ENCODE data around the gene NUP93.
"Not testable (repeated sequence)": the region's sequence is repeated elsewhere in the genome, so short reads cannot be mapped to it uniquely, and the experiment has no call there.

Gene NUP93

DNA sequence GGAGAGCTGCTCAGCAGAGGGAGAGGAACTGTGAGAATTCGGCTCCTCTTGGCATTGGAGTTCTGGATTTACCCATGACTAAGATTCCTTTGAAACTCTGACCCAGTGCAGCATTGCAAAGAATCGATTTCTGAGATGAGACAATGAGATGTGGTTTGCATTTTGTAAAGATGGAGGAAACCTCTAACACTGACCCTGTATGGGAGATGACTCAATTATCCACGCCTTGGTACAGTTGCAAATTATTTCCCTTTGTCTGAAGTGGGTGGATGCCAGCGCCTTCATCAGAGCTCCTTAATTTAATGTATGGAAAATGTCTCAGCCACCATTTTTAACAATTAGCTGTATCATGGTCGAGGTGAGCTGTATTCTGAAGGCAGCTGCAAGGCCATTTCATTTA is 53.4 kb downstream of the NUP93 start:
- Histone ChIP-seq H3K9me3 (no peaks in the 10 kb centered on the region), H3K4me3 (no peak overlapping the region), H3K36me3 (replicated peaks) (no peaks in the 10 kb centered on the region), H3K4me1 (peaks cover 23% of the 10 kb centered on the region), H3K27me3 (ENCODE audit: low read depth) (no peaks in the 10 kb centered on the region)
- DNase-seq (ENCODE audit: low spot score in 2 of 2) = peak; percentile 21 to 53
- in situ Hi-C loops (cut with MboI; ENCODE audit: low sequenced_read_pairs) = no loop called here

DNA sequence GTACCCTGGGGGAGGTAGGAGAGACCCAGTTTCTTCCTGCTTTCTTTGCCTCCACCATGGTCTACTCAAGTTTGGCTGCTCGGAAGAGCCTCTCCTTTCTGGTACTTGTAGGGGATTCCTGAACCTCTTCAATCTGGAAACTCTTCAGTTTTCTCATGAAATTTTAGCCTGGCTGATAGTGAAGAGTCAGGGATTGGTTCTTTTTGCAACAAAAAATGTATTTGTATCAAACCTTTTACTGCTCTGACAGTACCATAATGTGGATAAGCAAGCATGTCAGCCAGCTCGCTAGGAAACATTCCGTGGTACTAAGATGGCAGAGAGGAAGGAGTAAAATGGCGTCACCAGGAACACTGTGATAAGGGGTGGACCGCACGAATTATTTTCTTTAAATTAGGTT is 55.4 kb downstream of the NUP93 start:
- H3K4me1 ChIP-seq = peaks cover 17% of the 10 kb centered on the region
- in situ Hi-C loops (cut with MboI; ENCODE audit: low sequenced_read_pairs) = no loop called here
- H3K27me3 ChIP-seq (ENCODE audit: low read depth) = no peaks in the 10 kb centered on the region

DNA sequence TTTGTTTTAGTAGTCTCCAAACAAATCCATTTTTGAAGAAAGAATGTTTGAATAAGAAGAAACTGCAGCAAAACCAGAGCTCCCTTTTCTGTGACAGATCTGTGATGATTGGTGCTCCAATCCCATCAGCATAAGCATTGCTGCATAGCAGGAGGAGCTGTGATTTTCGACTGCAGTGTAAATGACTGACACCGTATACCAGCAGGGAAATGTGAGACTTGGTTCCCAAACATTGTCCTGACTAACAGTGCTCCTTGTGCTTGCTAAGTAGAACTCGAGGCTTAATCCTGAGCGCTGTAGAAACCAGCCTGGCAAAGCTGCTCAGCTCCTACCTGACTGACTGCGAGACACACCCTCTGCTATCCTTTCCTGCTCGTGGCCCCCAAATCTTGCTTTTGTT is 57.2 kb downstream of the NUP93 start:
- Histone ChIP-seq H3K4me1 (peaks cover 17% of the 10 kb centered on the region), H3K4me3 (no peak overlapping the region), H3K9me3 (no peaks in the 10 kb centered on the region), H3K36me3 (replicated peaks) (no peaks in the 10 kb centered on the region), H3K27me3 (ENCODE audit: low read depth) (no peaks in the 10 kb centered on the region)
- no peak for DNase-seq (ENCODE audit: low spot score in 2 of 2)
- in situ Hi-C loops (cut with MboI; ENCODE audit: low sequenced_read_pairs) = no loop called here

More for the DNA sequence above, 55.4 kb downstream of the NUP93 start:
- DNase-seq (ENCODE audit: low spot score in 2 of 2) = no peak
- no peaks in the 10 kb centered on the region for H3K36me3 ChIP-seq (replicated peaks)
- no peaks in the 10 kb centered on the region for H3K9me3 ChIP-seq
- no peak overlapping the region for H3K4me3 ChIP-seq

DNA sequence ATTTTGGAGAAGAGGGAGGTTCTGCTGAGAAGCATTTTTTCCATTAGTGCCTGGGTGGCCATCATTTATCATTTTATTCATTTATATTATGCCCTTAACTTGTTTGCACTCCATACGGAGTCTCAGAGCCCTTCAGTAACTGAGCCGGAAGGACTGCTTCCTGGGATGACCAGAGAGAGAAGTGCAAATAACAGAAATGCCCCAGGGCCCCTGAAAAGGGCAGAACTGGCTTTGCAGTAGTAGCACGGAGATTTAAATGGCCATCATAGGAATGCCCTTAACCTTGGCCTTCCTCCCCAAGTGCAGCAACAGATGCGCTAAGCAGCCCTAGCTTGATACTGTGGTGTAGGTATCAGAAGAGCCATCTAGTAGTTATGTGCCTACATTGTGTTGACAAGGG is 58.5 kb downstream of the NUP93 start:
- Histone ChIP-seq H3K27me3 (ENCODE audit: low read depth) (no peaks in the 10 kb centered on the region), H3K4me3 (no peak overlapping the region), H3K9me3 (no peaks in the 10 kb centered on the region), H3K4me1 (peaks cover 22% of the 10 kb centered on the region), H3K36me3 (replicated peaks) (no peaks in the 10 kb centered on the region)
- no peak for DNase-seq (ENCODE audit: low spot score in 2 of 2)
- in situ Hi-C loops (cut with MboI; ENCODE audit: low sequenced_read_pairs) = no loop called here

DNA sequence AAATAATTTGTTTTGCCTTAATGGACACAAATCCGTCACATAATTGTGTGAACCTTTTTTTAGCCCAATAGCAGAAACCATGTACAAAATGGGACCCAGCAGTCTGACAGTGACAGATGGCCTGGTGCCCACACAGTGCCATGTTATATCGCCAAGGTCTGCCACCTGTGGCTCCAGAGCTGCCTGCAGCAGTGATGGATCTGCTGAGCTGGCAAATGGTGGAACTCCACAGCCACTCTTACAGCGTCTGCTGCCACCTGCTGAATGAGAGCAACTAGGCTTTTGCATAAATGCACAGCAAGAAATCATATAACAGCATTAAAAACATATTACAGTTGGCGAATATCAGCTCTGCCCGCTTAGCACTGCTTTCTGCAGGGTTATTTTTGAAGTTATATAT is 59.4 kb downstream of the NUP93 start:
- in situ Hi-C loops (cut with MboI; ENCODE audit: low sequenced_read_pairs) = no loop called here
- no peaks in the 10 kb centered on the region for H3K27me3 ChIP-seq (ENCODE audit: low read depth)
- no peaks in the 10 kb centered on the region for H3K9me3 ChIP-seq
- H3K4me1 ChIP-seq = peaks cover 24% of the 10 kb centered on the region
- H3K4me3 ChIP-seq = no peak overlapping the region
- no peaks in the 10 kb centered on the region for H3K36me3 ChIP-seq (replicated peaks)
- peak in 1 of 2 experiments; percentile 24 for DNase-seq (ENCODE audit: low spot score in 2 of 2)

DNA sequence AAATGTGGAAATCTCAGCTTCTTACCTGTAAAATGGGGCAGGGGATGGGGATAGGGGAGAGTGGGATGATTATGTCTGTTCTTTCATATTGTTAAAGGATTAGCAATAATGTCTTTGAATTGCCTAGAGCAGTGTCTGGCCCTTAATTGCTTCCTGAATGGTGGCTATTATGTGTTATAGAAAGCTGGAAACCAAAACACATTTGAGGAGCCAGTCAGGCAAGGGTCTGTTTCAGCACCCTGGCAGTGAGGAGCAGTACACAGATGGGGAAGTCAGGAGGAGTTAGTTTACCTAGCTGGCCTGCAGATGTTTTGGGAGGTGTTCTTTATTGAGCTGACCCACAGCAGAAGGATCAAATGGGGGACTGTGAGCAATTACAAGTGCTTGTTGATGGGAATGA is 63.0 kb downstream of the NUP93 start:
- Histone ChIP-seq H3K4me1 (peaks cover 21% of the 10 kb centered on the region), H3K27me3 (ENCODE audit: low read depth) (no peaks in the 10 kb centered on the region), H3K36me3 (replicated peaks) (no peaks in the 10 kb centered on the region), H3K9me3 (no peaks in the 10 kb centered on the region), H3K4me3 (no peak overlapping the region)
- peak; percentile 71 to 93 for DNase-seq (ENCODE audit: low spot score in 2 of 2)
- in situ Hi-C loops (cut with MboI; ENCODE audit: low sequenced_read_pairs) = no loop called here

DNA sequence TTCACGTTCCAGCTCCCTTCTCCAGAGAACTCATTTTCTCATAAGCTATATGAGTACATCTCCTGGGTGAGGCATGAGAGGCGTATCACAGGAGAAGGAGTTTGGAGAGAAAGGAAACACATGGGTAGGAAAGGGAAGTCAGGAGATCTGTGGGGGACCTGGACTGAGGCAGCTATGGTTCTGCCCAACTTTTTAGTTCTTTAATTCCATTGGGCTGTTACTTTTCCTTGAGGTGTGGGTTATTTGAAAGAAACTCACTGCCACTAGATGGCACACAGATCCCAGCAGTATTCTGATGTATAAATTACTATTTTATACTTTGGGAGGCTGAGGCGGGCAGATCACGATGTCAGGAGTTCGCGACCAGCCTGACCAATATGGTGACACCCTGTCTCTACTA is 63.6 kb downstream of the NUP93 start:
- Histone ChIP-seq H3K36me3 (replicated peaks) (no peaks in the 10 kb centered on the region), H3K27me3 (ENCODE audit: low read depth) (no peaks in the 10 kb centered on the region), H3K4me3 (no peak overlapping the region), H3K4me1 (peaks cover 21% of the 10 kb centered on the region), H3K9me3 (no peaks in the 10 kb centered on the region)
- DNase-seq (ENCODE audit: low spot score in 2 of 2) = peak in 1 of 2 experiments; percentile 27
- in situ Hi-C loops (cut with MboI; ENCODE audit: low sequenced_read_pairs) = no loop called here

DNA sequence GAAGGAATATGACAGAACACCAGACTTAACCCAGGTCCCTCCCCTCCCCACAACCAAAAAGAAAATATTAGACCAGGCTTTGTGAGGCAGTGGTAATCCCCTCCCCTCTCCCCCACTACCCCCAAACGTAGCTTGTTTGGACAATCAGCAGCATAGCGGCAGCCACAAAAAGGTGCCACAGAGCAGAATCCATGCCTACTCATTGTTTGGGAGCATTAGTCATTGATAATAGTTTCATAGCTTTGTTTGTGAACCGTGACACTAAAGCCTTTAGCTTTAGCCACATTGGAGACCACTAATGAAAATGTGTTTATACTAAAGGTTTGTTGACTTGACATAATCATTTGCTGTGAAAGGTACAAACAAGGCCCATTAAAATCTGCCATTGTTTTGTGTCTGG is 65.1 kb downstream of the NUP93 start:
- no peak overlapping the region for H3K4me3 ChIP-seq
- H3K9me3 ChIP-seq = no peaks in the 10 kb centered on the region
- H3K4me1 ChIP-seq = peaks cover 21% of the 10 kb centered on the region
- peak in 1 of 2 experiments; percentile 35 for DNase-seq (ENCODE audit: low spot score in 2 of 2)
- H3K36me3 ChIP-seq (replicated peaks) = no peaks in the 10 kb centered on the region
- in situ Hi-C loops (cut with MboI; ENCODE audit: low sequenced_read_pairs) = no loop called here
- no peaks in the 10 kb centered on the region for H3K27me3 ChIP-seq (ENCODE audit: low read depth)

DNA sequence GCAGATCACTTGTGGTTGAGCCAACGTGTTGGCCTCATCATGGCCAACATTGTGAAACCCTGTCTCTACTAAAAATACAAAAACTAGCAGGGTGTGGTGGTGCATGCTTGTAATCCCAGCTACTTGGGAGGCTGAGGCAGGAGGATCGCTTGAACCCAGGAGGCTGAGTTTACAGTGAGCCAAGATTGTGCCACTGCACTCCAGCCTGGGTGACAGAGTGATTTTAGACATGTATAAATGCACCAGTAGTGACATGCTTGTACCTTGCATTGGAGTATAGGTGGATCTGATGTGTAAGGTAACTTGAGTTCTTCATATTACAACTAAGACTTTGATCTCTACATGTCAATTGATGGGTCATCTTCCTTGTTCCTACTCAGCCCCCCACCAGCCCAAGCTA is 67.1 kb downstream of the NUP93 start:
- in situ Hi-C loops (cut with MboI; ENCODE audit: low sequenced_read_pairs); DNase-seq (ENCODE audit: low spot score in 2 of 2); H3K4me3 ChIP-seq; H3K27me3 ChIP-seq (ENCODE audit: low read depth); H3K9me3 ChIP-seq; H3K36me3 ChIP-seq (replicated peaks): not testable (repeated sequence)
- peaks cover 21% of the 10 kb centered on the region for H3K4me1 ChIP-seq

DNA sequence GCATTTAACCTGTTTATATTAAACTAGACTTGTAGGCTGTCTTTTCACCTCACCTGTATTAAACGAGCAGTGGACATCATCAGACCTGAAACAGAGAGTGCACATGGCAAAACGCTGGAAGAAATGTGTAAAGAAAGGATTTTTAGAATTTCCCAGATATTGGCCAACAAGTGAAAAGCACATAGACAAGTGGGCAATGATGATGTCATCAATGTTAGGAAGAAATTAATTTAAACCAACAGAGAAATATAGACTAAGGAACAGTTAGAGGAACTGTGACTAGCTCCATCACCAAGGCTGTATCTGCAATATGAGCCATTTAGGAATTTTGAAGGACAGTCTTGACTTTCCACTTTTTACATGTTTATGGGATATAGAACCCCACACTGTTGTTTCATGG is 67.9 kb downstream of the NUP93 start:
- peaks cover 17% of the 10 kb centered on the region for H3K4me1 ChIP-seq
- no peaks in the 10 kb centered on the region for H3K36me3 ChIP-seq (replicated peaks)
- no peaks in the 10 kb centered on the region for H3K9me3 ChIP-seq
- no peak overlapping the region for H3K4me3 ChIP-seq
- no peaks in the 10 kb centered on the region for H3K27me3 ChIP-seq (ENCODE audit: low read depth)
- in situ Hi-C loops (cut with MboI; ENCODE audit: low sequenced_read_pairs) = no loop called here
- no peak for DNase-seq (ENCODE audit: low spot score in 2 of 2)

DNA sequence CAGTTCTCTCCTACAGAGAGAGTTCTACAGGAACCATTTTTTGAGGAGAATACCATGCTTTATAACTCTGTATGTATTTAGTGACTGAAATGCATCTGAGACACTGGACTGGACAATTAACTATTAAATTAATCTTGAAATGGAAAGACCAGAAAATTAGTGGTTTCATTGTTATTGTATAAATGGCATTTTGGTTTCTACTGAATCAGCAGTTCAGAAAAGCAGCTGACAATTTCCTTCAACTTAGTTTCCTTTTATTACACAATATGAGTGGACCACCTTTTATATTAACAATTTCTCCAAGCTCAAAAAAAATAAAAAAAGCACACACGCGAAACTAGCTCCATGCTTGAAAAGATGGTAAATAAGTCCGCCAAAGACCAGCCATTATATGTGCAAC is 69.0 kb downstream of the NUP93 start:
- no peak for DNase-seq (ENCODE audit: low spot score in 2 of 2)
- peaks cover 8% of the 10 kb centered on the region for H3K4me1 ChIP-seq
- H3K9me3 ChIP-seq = no peaks in the 10 kb centered on the region
- H3K4me3 ChIP-seq = no peak overlapping the region
- in situ Hi-C loops (cut with MboI; ENCODE audit: low sequenced_read_pairs) = no loop called here
- no peaks in the 10 kb centered on the region for H3K27me3 ChIP-seq (ENCODE audit: low read depth)
- no peaks in the 10 kb centered on the region; the same call in 1 of the 2 replicates for H3K36me3 ChIP-seq (replicated peaks)

DNA sequence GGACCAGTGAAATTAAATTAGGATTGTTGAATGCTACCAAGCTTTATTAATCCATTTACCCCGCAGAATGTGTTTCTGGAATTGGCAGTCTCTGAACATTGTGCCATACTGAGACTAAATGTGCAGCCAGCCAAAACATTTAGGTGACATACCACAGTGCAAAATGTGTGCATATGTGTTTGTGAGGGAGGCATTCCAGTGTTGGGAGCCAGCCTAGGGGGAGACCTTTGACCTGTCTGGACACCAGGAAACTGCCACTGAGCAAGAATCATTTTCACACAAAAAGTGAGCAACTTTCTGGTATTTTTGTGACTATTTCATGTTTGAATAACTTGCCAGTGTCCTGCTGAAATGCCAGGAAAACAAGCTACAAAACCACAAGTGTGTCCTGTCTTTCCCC is 70.4 kb downstream of the NUP93 start:
- Histone ChIP-seq H3K4me1 (no peaks in the 10 kb centered on the region; the same call in 1 of the 2 replicates), H3K4me3 (no peak overlapping the region), H3K36me3 (replicated peaks) (peaks cover 4% of the 10 kb centered on the region), H3K27me3 (ENCODE audit: low read depth) (no peaks in the 10 kb centered on the region), H3K9me3 (no peaks in the 10 kb centered on the region)
- in situ Hi-C loops (cut with MboI; ENCODE audit: low sequenced_read_pairs) = no loop called here
- no peak for DNase-seq (ENCODE audit: low spot score in 2 of 2)

DNA sequence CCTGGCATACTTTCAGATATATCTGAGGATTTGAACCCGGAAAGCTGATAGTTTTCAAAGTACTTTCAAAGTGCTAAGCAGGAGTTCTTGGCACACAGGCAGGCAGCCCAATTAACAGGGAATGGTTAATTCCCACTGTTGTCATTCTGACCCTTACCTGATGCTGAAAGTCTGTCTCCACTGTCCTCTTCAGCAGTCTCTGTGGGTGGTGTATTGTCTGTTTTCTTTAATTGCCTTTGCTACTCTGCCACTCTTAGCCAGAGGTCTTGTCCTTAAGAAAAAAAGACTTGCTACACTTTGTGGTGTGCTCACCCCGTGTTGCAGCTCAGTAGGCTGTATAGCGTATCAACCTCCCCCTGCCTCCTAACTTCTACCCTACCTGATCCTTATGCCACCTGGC is 71.8 kb downstream of the NUP93 start:
- in situ Hi-C loops (cut with MboI; ENCODE audit: low sequenced_read_pairs) = no loop called here
- Histone ChIP-seq H3K4me1 (no peaks in the 10 kb centered on the region), H3K36me3 (replicated peaks) (peaks cover 16% of the 10 kb centered on the region), H3K9me3 (no peaks in the 10 kb centered on the region), H3K27me3 (ENCODE audit: low read depth) (no peaks in the 10 kb centered on the region), H3K4me3 (no peak overlapping the region)
- no peak for DNase-seq (ENCODE audit: low spot score in 2 of 2)

DNA sequence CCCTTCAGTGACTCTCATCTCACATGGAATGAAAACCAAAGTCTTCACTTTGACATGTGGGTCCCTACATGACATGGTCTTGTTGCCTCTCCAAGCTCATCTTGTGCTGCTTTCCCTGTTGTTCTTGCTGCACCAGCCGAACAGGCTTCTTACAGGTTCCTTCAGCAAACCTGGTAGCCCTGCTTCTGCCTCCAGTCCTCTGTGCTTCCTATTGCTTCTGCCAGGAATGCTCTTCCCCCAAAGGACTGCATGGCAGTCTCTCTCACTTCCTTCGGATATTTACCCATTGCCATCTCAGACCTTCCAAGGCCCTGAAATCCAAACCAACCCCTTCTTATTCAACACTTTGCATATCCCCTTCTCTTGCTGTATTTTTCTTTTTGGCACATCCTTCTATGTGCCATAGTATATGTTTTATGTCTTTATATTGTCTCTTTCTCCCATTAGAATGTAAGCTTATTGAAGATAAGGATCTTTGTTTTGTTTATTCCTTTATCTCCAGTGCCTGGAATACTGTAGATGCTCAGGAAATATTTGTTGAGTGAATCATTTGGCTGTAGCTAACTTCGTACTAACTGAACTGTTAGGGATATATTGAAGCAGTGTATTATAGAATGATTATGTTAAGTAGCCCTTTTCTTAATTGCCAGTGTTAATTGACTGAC is 77.2 kb downstream of the NUP93 start:
- Histone ChIP-seq H3K4me3 (no peak overlapping the region), H3K36me3 (replicated peaks) (peaks cover 20% of the 10 kb centered on the region), H3K4me1 (peaks cover 5% of the 10 kb centered on the region), H3K9me3 (no peaks in the 10 kb centered on the region), H3K27me3 (ENCODE audit: low read depth) (no peaks in the 10 kb centered on the region)
- DNase-seq (ENCODE audit: low spot score in 2 of 2) = no peak
- in situ Hi-C loops (cut with MboI; ENCODE audit: low sequenced_read_pairs) = no loop called here

DNA sequence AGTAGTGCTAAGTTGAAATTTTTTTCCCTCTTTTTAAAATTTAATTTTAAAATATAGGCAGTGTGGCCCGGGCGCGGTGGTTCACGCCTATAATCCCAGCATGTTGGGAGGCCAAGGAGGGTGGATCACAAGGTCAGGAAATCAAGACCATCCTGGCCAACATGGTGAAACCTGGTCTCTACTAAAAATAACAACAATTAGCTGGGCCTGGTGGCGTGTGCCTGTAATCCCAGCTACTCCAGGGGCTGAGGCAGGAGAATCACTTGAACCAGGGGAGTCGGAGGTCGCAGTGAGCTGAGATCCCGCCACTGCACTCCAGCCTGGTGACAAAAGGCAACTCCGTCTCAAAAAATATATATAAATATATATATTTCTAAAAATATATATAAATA is 77.7 kb downstream of the NUP93 start:
- in situ Hi-C loops (cut with MboI; ENCODE audit: low sequenced_read_pairs); H3K9me3 ChIP-seq; H3K27me3 ChIP-seq (ENCODE audit: low read depth); DNase-seq (ENCODE audit: low spot score in 2 of 2); H3K4me1 ChIP-seq; H3K4me3 ChIP-seq: not testable (repeated sequence)
- H3K36me3 ChIP-seq (replicated peaks) = peaks cover 20% of the 10 kb centered on the region
